Hippocampal formation (tissue), 2 donors: ENCODE measurements around the gene SEMA5A.

Experiments
- DNase-seq, 2 donors: peaks; one replicate each; lab custom pipeline; 2025; lab: John Stamatoyannopoulos, UW

Gene SEMA5A

DNA sequence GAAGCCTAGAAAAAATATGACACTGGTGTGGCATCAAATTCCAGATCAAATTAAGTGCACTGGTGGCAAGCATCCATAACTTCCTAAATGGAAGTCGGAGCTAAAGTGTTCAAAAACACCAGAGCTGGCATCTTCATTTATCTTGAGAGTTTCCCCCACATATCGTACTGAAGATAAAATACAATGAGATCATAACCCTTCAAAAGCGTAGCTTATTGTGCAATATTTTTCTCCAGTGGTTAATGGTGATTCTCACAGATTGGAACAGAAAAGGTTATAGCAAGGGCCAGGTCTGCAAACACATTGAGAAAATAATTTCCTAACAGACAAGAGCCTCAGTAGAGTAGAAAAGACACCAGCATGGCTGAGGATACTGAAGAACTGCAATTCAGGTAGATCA is 147.6 kb downstream of the SEMA5A start:
- DNase-seq = no peak

- no peak for DNase-seq
Measured at GRCh38 chr5:9396285-9396770, 149.5 kb downstream of the SEMA5A start.

DNA sequence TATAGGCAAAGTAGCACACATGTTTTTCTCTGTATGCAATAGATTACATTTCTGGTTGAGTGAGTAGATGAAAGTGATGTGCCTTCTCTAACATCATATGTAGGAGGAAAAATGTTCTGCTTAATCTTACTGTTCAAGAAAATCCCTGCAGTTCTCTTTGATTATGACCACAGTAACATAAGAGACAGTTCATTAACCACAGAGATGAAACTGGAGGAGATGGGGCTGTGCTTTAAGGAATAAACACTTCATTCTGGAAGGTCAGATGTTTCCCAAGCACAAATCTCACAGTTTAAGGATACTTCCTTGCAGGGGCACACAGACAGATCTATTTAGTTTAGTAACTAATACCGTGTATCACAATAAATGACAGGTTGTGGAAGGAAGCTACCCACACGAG is 150.2 kb downstream of the SEMA5A start:
- DNase-seq = no peak

GRCh38 chr5:9394221-9394620 is 151.7 kb downstream of the SEMA5A start:
- DNase-seq = no peak

- no peak for DNase-seq
Measured at GRCh38 chr5:9392625-9393024, 153.2 kb downstream of the SEMA5A start.

- DNase-seq = no peak
Measured at GRCh38 chr5:9391080-9391479, 154.8 kb downstream of the SEMA5A start.

DNA sequence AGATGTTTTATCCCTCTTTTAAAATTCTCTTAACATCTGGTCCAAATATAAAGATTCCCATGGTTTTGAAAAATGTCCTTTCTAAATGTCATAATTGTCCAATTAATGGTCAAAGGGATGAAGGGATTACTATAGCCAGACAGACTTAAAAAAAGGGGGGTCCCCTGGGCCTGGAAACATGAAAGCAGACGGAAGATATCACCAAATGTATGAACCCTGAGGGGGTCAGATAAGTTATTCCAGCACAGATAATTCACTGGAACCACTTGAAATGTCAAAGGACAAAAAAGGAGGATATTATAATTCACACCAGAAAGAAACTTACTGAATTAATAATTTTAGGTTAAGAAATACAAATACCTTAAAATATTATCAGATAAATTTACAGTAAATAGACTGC is 155.8 kb downstream of the SEMA5A start:
- no peak for DNase-seq

GRCh38 chr5:9388941-9389674 is 156.8 kb downstream of the SEMA5A start:
- DNase-seq = no peak

GRCh38 chr5:9387879-9388278 is 158.0 kb downstream of the SEMA5A start:
- DNase-seq = no peak

GRCh38 chr5:9386945-9387344 is 158.9 kb downstream of the SEMA5A start:
- DNase-seq = no peak

DNA sequence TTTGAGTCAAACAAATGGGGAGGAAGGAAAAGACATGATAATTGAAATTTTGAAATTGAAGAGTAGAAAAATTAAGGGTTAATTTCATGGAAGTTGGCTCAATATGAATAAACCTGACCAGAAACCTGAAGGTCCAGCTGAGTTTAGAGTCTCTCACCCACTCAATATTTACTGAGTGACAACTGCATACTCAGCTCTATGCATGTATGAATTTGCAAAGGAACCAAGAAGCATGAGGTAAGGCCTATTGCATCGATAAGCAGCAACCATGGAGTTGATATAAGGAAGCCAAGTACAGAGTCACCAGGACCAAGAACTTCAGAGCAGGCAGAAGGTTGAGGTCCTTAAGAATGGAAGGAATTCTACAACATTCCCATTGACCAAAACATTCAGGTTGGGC is 163.4 kb downstream of the SEMA5A start:
- no peak for DNase-seq

DNA sequence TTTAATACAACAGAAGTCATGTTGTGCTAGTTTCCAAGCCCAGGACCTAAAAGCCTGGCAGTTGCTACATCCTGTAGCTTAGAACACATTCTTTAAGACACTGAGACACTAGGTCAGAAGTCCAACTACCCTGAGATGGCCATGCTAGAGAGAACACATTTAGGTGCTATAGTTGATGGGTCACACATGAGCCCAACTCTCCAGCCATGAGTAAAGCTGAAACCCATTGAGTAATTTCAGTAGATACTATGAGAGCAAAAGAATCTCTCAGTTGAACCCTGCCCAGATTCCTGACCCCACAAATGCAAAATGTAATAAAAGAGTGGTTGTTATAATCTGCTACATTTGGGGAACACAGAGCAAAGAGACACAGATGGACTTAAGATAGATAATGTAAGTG is 164.4 kb downstream of the SEMA5A start:
- DNase-seq = no peak

- no peak for DNase-seq
Measured at GRCh38 chr5:9380109-9380508, 165.8 kb downstream of the SEMA5A start.

DNA sequence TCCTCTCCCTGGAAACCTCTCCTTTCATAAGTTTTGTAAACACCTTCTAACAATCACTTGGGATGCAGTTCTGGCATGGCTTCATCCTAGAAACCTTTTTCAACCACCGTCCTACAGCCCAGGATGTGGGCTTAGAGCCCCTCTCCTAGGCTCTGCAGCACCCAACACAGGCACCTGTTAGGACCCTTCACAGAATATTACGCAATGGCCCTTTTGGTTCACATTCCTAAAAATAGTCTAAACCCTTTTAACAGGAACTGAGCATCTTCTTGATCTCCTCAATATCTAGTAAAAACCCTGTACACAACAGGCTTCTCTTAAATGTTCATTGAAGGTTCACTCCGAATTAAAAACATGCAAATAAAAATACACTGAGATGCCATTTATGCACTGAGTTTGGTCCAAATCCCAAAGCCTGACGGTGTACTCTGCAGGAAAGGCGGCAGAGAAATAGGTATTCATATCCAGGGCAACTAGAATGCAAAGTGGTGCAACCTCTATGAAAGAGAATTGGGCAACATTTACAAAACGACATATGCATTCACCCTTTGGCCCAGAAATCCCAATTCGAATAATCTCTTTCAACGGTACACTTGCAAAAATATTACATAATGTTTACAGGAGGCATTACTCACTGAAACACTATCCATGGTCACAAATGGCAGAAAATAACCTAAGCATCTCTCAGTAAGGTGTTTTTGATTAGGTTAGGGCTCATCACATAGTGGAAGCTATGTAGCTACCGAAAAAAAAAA is 169.3 kb downstream of the SEMA5A start:
- DNase-seq = no peak

- no peak for DNase-seq
Measured at GRCh38 chr5:9375756-9376155, 170.1 kb downstream of the SEMA5A start.

GRCh38 chr5:9374025-9374424 is 171.8 kb downstream of the SEMA5A start:
- DNase-seq = no peak

DNA sequence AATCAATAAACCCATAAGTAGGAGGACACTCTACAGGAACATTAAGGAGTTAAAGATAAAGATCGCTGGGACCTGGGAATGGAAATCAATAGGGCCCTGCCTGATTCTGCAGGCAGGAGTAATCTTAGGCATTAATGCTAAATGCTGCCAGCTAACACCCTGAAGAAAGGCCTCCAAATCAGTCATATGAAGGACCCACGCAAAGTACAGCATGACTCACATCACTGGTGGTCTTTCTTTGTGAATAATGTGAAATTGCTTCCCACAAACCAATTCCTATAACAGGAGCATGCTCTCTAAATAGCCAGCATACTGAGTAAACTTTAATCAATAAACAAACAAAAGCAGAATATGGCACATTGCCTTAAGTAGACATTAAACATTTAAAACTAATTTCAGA is 172.3 kb downstream of the SEMA5A start:
- no peak for DNase-seq

DNA sequence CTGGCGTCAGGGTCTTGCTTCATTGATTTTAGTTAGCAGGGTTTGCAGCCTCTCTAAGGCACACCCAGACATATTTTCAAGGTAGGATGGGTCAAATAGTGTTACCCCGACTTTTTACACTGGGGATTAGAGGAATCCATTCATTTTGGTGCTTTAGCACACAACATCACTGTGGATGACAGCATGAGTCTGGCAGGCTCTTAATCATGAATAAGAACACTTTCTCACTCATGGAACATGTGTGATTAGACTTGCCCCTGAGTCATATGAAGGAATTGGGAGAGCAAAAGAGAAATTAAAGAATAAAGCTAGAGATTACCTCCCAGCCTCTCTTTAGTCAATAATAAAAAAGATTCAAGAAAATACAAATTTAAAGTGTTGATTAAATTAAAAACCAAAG is 175.6 kb downstream of the SEMA5A start:
- no peak for DNase-seq

DNA sequence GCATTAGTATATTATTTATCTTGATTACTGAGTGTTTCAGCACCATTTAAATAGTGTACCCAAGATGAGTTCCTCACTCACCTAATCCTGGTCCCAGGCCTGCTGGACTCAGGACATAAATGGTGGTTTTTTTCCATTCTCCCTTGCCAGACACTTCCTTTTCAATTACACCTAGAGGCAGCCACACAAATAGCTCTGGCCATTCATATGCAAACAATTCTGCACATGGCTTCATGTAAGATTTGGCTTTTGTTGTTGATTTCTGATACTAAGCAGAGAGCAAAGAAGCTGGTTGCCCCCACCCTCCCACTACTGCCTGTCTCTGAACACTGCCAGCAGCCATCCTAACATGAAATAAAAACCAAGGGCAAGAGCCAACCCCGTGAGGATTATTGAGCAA is 180.4 kb downstream of the SEMA5A start:
- no peak for DNase-seq

GRCh38 chr5:9363449-9363848 is 182.4 kb downstream of the SEMA5A start:
- DNase-seq = no peak

DNA sequence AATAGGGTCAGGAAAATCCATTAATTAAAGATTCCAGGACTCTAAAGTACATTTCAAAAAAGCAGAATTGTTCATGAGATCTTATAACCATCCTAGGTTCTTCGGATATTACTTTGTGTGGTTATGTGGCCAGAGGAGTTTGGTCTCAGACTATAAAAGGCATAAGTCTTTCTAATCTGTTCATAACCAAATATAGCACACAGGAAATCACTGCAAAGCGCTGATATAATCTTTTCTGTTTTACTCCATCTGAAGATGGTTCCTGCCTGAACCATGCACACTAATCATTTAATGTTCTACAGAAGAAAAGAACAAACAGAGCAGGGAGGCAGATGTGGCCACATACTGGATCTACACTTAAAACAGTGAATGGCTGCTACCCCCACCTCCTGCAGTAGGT is 182.8 kb downstream of the SEMA5A start:
- no peak for DNase-seq

- no peak for DNase-seq
Measured at GRCh38 chr5:9362600-9362999, 183.3 kb downstream of the SEMA5A start.

DNA sequence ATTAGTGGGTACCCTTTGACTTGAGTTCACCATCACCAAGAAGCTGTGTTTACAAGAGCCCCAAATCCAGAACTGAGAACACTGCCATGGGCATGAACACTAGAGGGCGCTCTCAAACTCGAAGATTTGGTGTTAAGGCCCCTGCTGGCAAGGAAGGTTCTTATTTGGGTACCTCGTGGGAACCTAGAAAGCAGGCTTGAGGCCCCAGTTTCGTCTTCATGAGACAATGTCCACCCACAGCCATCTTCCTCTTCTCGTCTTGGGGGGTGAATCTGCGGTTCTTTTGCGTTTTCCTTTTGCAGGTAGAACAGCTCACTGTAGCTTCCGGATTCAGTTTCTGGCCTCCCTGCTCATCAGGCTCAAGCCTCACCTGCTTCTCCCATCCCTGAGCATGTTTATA is 184.0 kb downstream of the SEMA5A start:
- peak; percentile 24 to 39 for DNase-seq
